Suprapubic skin (tissue), 3 donors: Measurements from ENCODE around the gene NOS1AP.

Source experiments
- EP300 ChIP-seq: sonication (generic); formaldehyde crosslinking; IDR thresholded peaks from one replicate; pipeline ENCODE4 v1.6.1; 2017; ENCODE audit warnings: antibody characterized with exemption
- POLR2A ChIP-seq, 2 donors: fragments of 450-650 bp; IDR thresholded peaks; one replicate each; pipeline ENCODE4 v1.6.1; 2017; ENCODE audit warnings: antibody characterized with exemption in 2 of 2, mild to moderate bottlenecking in 2 of 2, moderate library complexity in 2 of 2
- TF ChIP-seq, protein P1 (sequence below), 2 donors: fragments of 200-600 bp in 1 of 2; fragments of 450-650 bp in 1 of 2; sonication (generic) in 1 of 2; IDR thresholded peaks; one replicate each; pipeline ENCODE4 v1.5.1; 2016 to 2019; ENCODE audit warnings: antibody characterized with exemption in 2 of 2, mild to moderate bottlenecking in 1 of 2, moderate library complexity in 1 of 2

DNA sequence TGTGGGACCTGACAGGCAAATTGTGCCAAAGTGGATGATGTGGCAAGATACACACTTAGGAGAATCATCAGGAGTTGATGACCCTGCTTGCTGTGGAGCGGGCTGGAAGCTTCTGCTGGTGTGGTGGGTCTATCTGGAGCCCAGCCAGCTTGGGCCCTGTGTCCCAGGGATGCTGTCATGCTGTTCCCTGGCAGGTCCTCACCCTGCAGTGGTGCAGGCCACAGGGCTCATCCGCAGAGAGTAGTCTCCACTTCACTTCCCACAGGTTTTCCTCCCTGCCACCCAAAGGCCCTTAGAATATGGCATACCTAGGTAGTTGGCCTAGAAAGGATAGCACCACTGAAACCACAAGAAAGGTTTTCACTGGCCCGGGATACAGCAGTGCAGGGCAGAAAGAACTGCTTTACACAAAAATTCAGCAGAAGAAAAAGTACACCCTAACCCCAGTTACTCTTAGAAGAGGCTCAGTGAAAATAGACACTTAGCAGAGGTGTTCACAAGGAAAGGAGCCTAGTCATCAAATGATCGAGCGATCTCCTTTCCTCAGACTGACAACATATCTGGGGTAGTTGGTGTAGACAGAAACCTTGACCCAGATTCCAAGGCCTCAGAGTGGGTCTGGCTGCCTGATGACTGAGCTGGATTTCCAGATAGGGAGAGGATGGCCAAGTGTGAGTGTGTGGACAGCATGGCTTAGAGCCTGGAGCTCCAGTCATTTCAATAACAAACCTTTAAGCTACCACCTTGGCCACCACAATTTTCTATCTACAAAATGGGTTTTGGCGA is 310.8 kb downstream of the NOS1AP start:
- TF ChIP-seq POLR2A (IDR thresholded peaks at IDR 0.05) (no peak), EP300 (no peak)
- TF ChIP-seq, protein P1, sequence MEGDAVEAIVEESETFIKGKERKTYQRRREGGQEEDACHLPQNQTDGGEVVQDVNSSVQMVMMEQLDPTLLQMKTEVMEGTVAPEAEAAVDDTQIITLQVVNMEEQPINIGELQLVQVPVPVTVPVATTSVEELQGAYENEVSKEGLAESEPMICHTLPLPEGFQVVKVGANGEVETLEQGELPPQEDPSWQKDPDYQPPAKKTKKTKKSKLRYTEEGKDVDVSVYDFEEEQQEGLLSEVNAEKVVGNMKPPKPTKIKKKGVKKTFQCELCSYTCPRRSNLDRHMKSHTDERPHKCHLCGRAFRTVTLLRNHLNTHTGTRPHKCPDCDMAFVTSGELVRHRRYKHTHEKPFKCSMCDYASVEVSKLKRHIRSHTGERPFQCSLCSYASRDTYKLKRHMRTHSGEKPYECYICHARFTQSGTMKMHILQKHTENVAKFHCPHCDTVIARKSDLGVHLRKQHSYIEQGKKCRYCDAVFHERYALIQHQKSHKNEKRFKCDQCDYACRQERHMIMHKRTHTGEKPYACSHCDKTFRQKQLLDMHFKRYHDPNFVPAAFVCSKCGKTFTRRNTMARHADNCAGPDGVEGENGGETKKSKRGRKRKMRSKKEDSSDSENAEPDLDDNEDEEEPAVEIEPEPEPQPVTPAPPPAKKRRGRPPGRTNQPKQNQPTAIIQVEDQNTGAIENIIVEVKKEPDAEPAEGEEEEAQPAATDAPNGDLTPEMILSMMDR (IDR thresholded peaks at IDR 0.05), result no peak
